Amniotic epithelial cell (primary cell): Measurements from ENCODE around the gene DCDC2C.
"Not testable (repeated sequence)": the region's sequence is repeated elsewhere in the genome, so short reads cannot be mapped to it uniquely, and the experiment has no call there.

Source experiments
- DNase-seq: peaks from one replicate; pipeline ENCODE4 v3.0.0-alpha.2; 2010; ENCODE audit warnings: low read depth

DCDC2C gene

GRCh38 chr2:3771576-3771975 lies 68.2 kb downstream of the DCDC2C start:
- no peak for DNase-seq

- no peak for DNase-seq
Measured at GRCh38 chr2:3774336-3774735, 71.0 kb downstream of the DCDC2C start.

GRCh38 chr2:3776311-3776710 lies 72.9 kb downstream of the DCDC2C start:
- no peak for DNase-seq

- DNase-seq = no peak
Measured at GRCh38 chr2:3777966-3778365, 74.6 kb downstream of the DCDC2C start.

GRCh38 chr2:3778851-3779495 lies 75.6 kb downstream of the DCDC2C start:
- DNase-seq = no peak

GRCh38 chr2:3779496-3780049 lies 76.2 kb downstream of the DCDC2C start:
- DNase-seq = no peak

GRCh38 chr2:3780477-3781402 lies 77.4 kb downstream of the DCDC2C start:
- peak; percentile 15 for DNase-seq

GRCh38 chr2:3784731-3785130 lies 81.4 kb downstream of the DCDC2C start:
- DNase-seq = peak; percentile 5

- no peak for DNase-seq
Measured at GRCh38 chr2:3785220-3785889, 82.0 kb downstream of the DCDC2C start.

- DNase-seq = no peak
Measured at GRCh38 chr2:3785890-3786273, 82.5 kb downstream of the DCDC2C start.

GRCh38 chr2:3787768-3788167 lies 84.4 kb downstream of the DCDC2C start:
- DNase-seq = no peak

- DNase-seq = no peak
Measured at GRCh38 chr2:3789256-3789655, 85.9 kb downstream of the DCDC2C start.

- no peak for DNase-seq
Measured at GRCh38 chr2:3793249-3793648, 89.9 kb downstream of the DCDC2C start.

- DNase-seq = no peak
Measured at GRCh38 chr2:3801506-3801905, 98.1 kb downstream of the DCDC2C start.

GRCh38 chr2:3805201-3805939 lies 102.0 kb downstream of the DCDC2C start:
- no peak for DNase-seq

GRCh38 chr2:3806168-3806567 lies 102.8 kb downstream of the DCDC2C start:
- DNase-seq = no peak

- no peak for DNase-seq
Measured at GRCh38 chr2:3806730-3807129, 103.4 kb downstream of the DCDC2C start.

- DNase-seq = peak; percentile 14
Measured at GRCh38 chr2:3807853-3808252, 104.5 kb downstream of the DCDC2C start.

- DNase-seq = no peak
Measured at GRCh38 chr2:3814706-3815245, 111.4 kb downstream of the DCDC2C start.

- DNase-seq = not testable (repeated sequence)
Measured at GRCh38 chr2:3817144-3817543, 113.8 kb downstream of the DCDC2C start.

GRCh38 chr2:3823748-3824147 lies 120.4 kb downstream of the DCDC2C start:
- no peak for DNase-seq
